Hepatocyte (in vitro differentiated cells): Measurements from ENCODE around the gene LIMS2. TPM values are rescaled to one million over a fixed set of nuclear protein-coding genes. Genes with fewer than 3 reads are reported as not detected.

ENCODE experiments used
- DNase-seq: peaks from one replicate; pipeline ENCODE4 v3.0.0-alpha.2; 2016; ENCODE audit warnings: low spot score
- H2AFZ ChIP-seq: fragments of 200-600 bp; sonication (generic); 2 replicates; pipeline ENCODE4 v1.6.0; 2016; ENCODE audit warnings: antibody characterized with exemption, mild to moderate bottlenecking
- H3K27ac ChIP-seq: fragments of 200-600 bp; sonication (generic); 2 replicates; pipeline ENCODE4 v1.5.1; 2016; ENCODE audit warnings: mild to moderate bottlenecking
- H3K27me3 ChIP-seq: fragments of 200-600 bp; sonication (generic); 2 replicates; pipeline ENCODE4 v1.6.1; 2016
- H3K36me3 ChIP-seq: fragments of 200-600 bp; sonication (generic); replicated peaks from 2 replicates; pipeline ENCODE4 v1.5.1; 2016; ENCODE audit warnings: low read depth; ENCODE audit not compliant: insufficient read depth
- H3K4me1 ChIP-seq: fragments of 200-600 bp; sonication (generic); 2 replicates; pipeline ENCODE4 v1.5.1; 2016; ENCODE audit warnings: mild to moderate bottlenecking, moderate library complexity; ENCODE audit not compliant: insufficient read depth
- H3K4me2 ChIP-seq: fragments of 200-600 bp; sonication (generic); 2 replicates; pipeline ENCODE4 v1.6.0; 2016
- H3K4me3 ChIP-seq: fragments of 200-600 bp; sonication (generic); 2 replicates; pipeline ENCODE4 v1.5.1; 2016; ENCODE audit warnings: mild to moderate bottlenecking
- H3K79me2 ChIP-seq: fragments of 200-600 bp; sonication (generic); 2 replicates; pipeline ENCODE4 v1.6.0; 2017; ENCODE audit warnings: mild to moderate bottlenecking
- H3K9me2 ChIP-seq: fragments of 200-600 bp; sonication (generic); replicated peaks from 2 replicates; pipeline ENCODE4 v1.6.0; 2017; ENCODE audit warnings: mild to moderate bottlenecking; ENCODE audit not compliant: insufficient read depth
- H3K9me3 ChIP-seq: fragments of 200-600 bp; sonication (generic); 2 replicates; pipeline ENCODE4 v1.5.1; 2016; ENCODE audit warnings: low read depth, mild to moderate bottlenecking
- H4K20me1 ChIP-seq: fragments of 200-600 bp; sonication (generic); 2 replicates; pipeline ENCODE4 v1.6.0; 2016; ENCODE audit warnings: mild to moderate bottlenecking; ENCODE audit not compliant: insufficient read depth, poor library complexity, severe bottlenecking
- CTCF ChIP-seq: fragments of 200-600 bp; sonication (generic); IDR thresholded peaks from 2 replicates; pipeline ENCODE4 v1.5.1; 2016; ENCODE audit warnings: antibody characterized with exemption, mild to moderate bottlenecking; ENCODE audit not compliant: poor library complexity
- EZH2 ChIP-seq: fragments of 200-600 bp; sonication (generic); IDR thresholded peaks from 2 replicates; pipeline ENCODE4 v1.6.1; 2016; ENCODE audit warnings: antibody characterized with exemption, mild to moderate bottlenecking, borderline replicate concordance
- EZH2phosphoT487 ChIP-seq: fragments of 200-600 bp; sonication (generic); IDR thresholded peaks from one replicate; pipeline ENCODE4 v1.6.1; 2018; ENCODE audit warnings: antibody characterized with exemption, mild to moderate bottlenecking, low read depth, moderate library complexity; ENCODE audit not compliant: unreplicated experiment, severe bottlenecking
- WGBS: methylation state at CpG from one replicate; pipeline ENCODE4 v1.1.6; 2016; ENCODE audit warnings: low lambda C conversion rate; ENCODE audit errors: missing lambda C conversion rate; 5-methylcytosine and 5-hydroxymethylcytosine counted together
- polyA plus RNA-seq: library from polyadenylated mRNA; unstranded; fragments of >200 nt; fragmentation: Nextera tagmentation; extraction: Ambion mirVana; gene quantifications from 2 replicates; pipeline ENCODE4 v1.2.1, GENCODE V29; 2016
- total RNA-seq: library from RNA; depleted of rRNA; stranded (reverse); fragments of >200 nt; gene quantifications from 2 replicates; pipeline ENCODE4 v1.2.3, GENCODE V29; 2014

The LIMS2 gene
- total and polyA plus RNA-seq, 2 experiments from 2014 or later, result 4.0 to 8.3 TPM

- DNase-seq, result peak; percentile 71
- 28% methylated on average over 43 of the region's 52 CpGs for WGBS
- Histone ChIP-seq H3K4me1 (peaks cover 11% of the 10 kb centered on the region), H3K27me3 (no peaks in the 10 kb centered on the region), H3K36me3 (no peaks in the 10 kb centered on the region), H3K4me3 (no peak overlapping the region), H2AFZ (peak overlapping the region; percentile 68), H3K9me3 (no peaks in the 10 kb centered on the region), H3K9me2 (no peaks in the 10 kb centered on the region), H3K4me2 (peak overlapping the region; percentile 77), H3K27ac (no peak overlapping the region), H3K79me2 (no peaks in the 10 kb centered on the region), H4K20me1 (no peaks in the 10 kb centered on the region)
- TF ChIP-seq EZH2 (no peak), CTCF (peak; percentile 57)
Measured at GRCh38 chr2:127695491-127696472, 20.5 kb upstream of the LIMS2 start.

- Histone ChIP-seq H3K4me1 (peaks cover 6% of the 10 kb centered on the region), H3K9me3 (no peaks in the 10 kb centered on the region), H3K36me3 (no peaks in the 10 kb centered on the region), H2AFZ (no peak overlapping the region), H3K9me2 (no peaks in the 10 kb centered on the region), H3K4me3 (no peak overlapping the region), H4K20me1 (no peaks in the 10 kb centered on the region), H3K27me3 (no peaks in the 10 kb centered on the region), H3K79me2 (no peaks in the 10 kb centered on the region), H3K4me2 (peak overlapping the region; percentile 77), H3K27ac (no peak overlapping the region)
- TF ChIP-seq CTCF, result no peak
- no peak for TF ChIP-seq EZH2phosphoT487
- TF ChIP-seq EZH2, result no peak
- no peak for DNase-seq
- WGBS, result 95% methylated on average over 9 of the region's 9 CpGs
Measured at GRCh38 chr2:127694986-127695385, 19.7 kb upstream of the LIMS2 start.

- H3K4me3 ChIP-seq, result no peak overlapping the region
- H3K4me2 ChIP-seq, result no peak overlapping the region
- H3K27ac ChIP-seq, result no peak overlapping the region
- TF ChIP-seq EZH2, result no peak
- no peak for TF ChIP-seq EZH2phosphoT487
- H3K79me2 ChIP-seq, result no peaks in the 10 kb centered on the region
- no peaks in the 10 kb centered on the region for H3K9me2 ChIP-seq
- H3K9me3 ChIP-seq, result no peaks in the 10 kb centered on the region
- H4K20me1 ChIP-seq, result no peaks in the 10 kb centered on the region
- no peaks in the 10 kb centered on the region for H3K27me3 ChIP-seq
- DNase-seq, result no peak
- H3K4me1 ChIP-seq, result peaks cover 3% of the 10 kb centered on the region
- WGBS, result 81% methylated on average over 2 of the region's 2 CpGs
- no peaks in the 10 kb centered on the region for H3K36me3 ChIP-seq
- no peak overlapping the region for H2AFZ ChIP-seq
Measured at GRCh38 chr2:127690696-127691095, 15.4 kb upstream of the LIMS2 start.

GRCh38 chr2:127688405-127688804, 13.1 kb upstream of the LIMS2 start:
- no peaks in the 10 kb centered on the region for H3K9me2 ChIP-seq
- H4K20me1 ChIP-seq, result no peaks in the 10 kb centered on the region
- WGBS, result 70% methylated on average over 1 of the region's 1 CpG
- no peaks in the 10 kb centered on the region for H3K36me3 ChIP-seq
- no peaks in the 10 kb centered on the region for H3K27me3 ChIP-seq
- no peak for DNase-seq
- H3K4me3 ChIP-seq, result no peak overlapping the region
- no peaks in the 10 kb centered on the region for H3K9me3 ChIP-seq
- H3K4me1 ChIP-seq, result peaks cover 13% of the 10 kb centered on the region
- no peak overlapping the region for H3K27ac ChIP-seq
- no peaks in the 10 kb centered on the region for H3K79me2 ChIP-seq
- H2AFZ ChIP-seq, result no peak overlapping the region
- H3K4me2 ChIP-seq, result no peak overlapping the region
- TF ChIP-seq EZH2phosphoT487 (no peak), CTCF (no peak), EZH2 (no peak)
